ENCODE measurements around the gene FIBP. TPM values are rescaled to one million over a fixed set of nuclear protein-coding genes. Genes with fewer than 3 reads are reported as not detected.
A peak's percentile ranks its signal among the peaks of the same experiment; 100 is the strongest.

Gene FIBP
- total and polyA plus RNA-seq, 2 of the 4 experiments (the other 2 are of a cell fraction): 141 to 182 TPM

DNA sequence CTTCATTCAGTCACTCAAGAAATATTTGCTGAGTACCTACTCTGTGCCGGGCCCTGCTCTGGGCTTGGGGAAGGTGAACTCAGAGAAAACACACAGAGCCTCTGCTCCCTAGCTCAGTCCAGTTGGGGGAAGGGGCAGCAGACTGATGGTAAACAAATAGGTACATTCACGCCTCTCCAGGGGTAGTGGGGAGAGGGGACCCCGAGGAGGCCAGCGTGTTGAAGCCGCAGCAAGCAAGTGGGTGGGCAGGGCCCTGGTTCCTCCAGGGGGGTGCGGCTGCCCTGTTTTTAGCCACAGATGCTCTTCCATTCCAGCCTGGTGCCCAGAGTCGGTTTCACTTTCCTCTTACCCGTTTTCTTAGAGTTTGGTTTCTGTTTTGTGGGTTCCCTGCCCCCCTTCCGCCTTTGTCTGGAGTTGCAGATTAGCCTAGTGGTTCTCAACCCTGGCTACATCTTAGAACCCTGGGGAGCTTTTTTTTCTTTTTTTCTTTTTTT lies 39.7 kb upstream of the FIBP start:
- WGBS, 2 experiments (ENCODE audit: extremely low coverage in 2 of 2, insufficient read length in 1 of 2): 63% methylated on average over 4 of the region's 9 CpGs; no CpG with 5 or more reads in 1 of the 2 experiments
- no peak overlapping the region for H2BK120ac ChIP-seq (ENCODE audit: low read depth, low read length)
- H3K4ac ChIP-seq (ENCODE audit: low read depth, low read length): no peak overlapping the region; the same call in 1 of the 2 replicates
- ATAC-seq (ENCODE audit: low read depth): peak; percentile 33
- no peak overlapping the region for H2BK5ac ChIP-seq (ENCODE audit: low read depth, low read length, poor library complexity, severe bottlenecking)
- H3K4me3 ChIP-seq (ENCODE audit: insufficient read depth, low read depth, low read length): no peak overlapping the region
- H2BK20ac ChIP-seq (ENCODE audit: low read depth, low read length): no peak overlapping the region
- peak overlapping the region in 1 of 2 experiments; percentile 12; a peak in 2 of 4 replicates for H4K8ac ChIP-seq (ENCODE audit: low read depth in 2 of 2, low read length in 2 of 2)
- H2AFZ ChIP-seq (replicated peaks; ENCODE audit: low read length, poor library complexity): peak overlapping the region; percentile 48
- peak overlapping the region; percentile 63; the same call in 1 of the 2 replicates for H3K23ac ChIP-seq (ENCODE audit: low read depth, low read length)
- H3K14ac ChIP-seq (replicated peaks; ENCODE audit: low read depth, low read length): no peak overlapping the region
- H3K36me3 ChIP-seq (ENCODE audit: control insufficient read depth, insufficient read depth, low read length): peaks cover 11% of the 10 kb centered on the region
- in situ Hi-C loops (cut with MboI; ENCODE audit: low sequenced_read_pairs) (no loop called here), intact Hi-C loops (cut with micrococcal nuclease) (no loop called here), dilution Hi-C loops (cut with HindIII; ENCODE audit: low sequenced_read_pairs, unreplicated experiment) (no loop called here)
- H3K4me2 ChIP-seq (ENCODE audit: low read depth, low read length): peak overlapping the region; percentile 23; the same call in 1 of the 2 replicates
- H3K9me1 ChIP-seq (ENCODE audit: insufficient read depth, low read length): no peaks in the 10 kb centered on the region; the same call in 1 of the 2 replicates
- no peak for DNase-seq
- H2AK5ac ChIP-seq (ENCODE audit: low read depth, low read length): no peak overlapping the region
- no peaks in the 10 kb centered on the region for H4K20me1 ChIP-seq (ENCODE audit: insufficient read depth, low read length)
- no peak overlapping the region; the same call in 1 of the 2 replicates for H3K9ac ChIP-seq (ENCODE audit: low read depth, low read length)
- no peak overlapping the region for H3K56ac ChIP-seq (ENCODE audit: extremely low read depth, insufficient read depth, low read length)
- H3K4me1 ChIP-seq (ENCODE audit: control insufficient read depth, insufficient read depth, low read length): no peaks in the 10 kb centered on the region; the same call in 1 of the 2 replicates
- no peak overlapping the region; the same call in 2 of the 3 replicates for H2BK15ac ChIP-seq (ENCODE audit: low read depth, low read length)
- H4K5ac ChIP-seq (ENCODE audit: low read depth, low read length): peak overlapping the region; percentile 46
- BruUV-seq (replicated peaks): no TSS peak
- no peak overlapping the region for H3K27ac ChIP-seq (ENCODE audit: insufficient read depth, low read length)
- peaks cover 4 to 18% of the 10 kb centered on the region in 2 experiments; a peak in 3 of 4 replicates for H3K79me1 ChIP-seq (ENCODE audit: low read depth in 1 of 2, low read length in 2 of 2)
- POLR2A ChIA-PET (ENCODE audit: unreplicated experiment): interaction anchor here (0.6 kb wide), 1 partner anchor 8 kb away, joined by 3 read pairs; no protein-coding TSS in a partner anchor
- no peak overlapping the region for H3K18ac ChIP-seq (ENCODE audit: low read depth, low read length)
- TF ChIP-seq, protein P1, sequence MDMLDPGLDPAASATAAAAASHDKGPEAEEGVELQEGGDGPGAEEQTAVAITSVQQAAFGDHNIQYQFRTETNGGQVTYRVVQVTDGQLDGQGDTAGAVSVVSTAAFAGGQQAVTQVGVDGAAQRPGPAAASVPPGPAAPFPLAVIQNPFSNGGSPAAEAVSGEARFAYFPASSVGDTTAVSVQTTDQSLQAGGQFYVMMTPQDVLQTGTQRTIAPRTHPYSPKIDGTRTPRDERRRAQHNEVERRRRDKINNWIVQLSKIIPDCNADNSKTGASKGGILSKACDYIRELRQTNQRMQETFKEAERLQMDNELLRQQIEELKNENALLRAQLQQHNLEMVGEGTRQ (IDR thresholded peaks at IDR 0.05; ENCODE audit: low read depth, low read length): no peak
- TF ChIP-seq CEBPB (IDR thresholded peaks at IDR 0.05; ENCODE audit: low read depth, low read length): no peak
- no peak for TF ChIP-seq FOS (IDR thresholded peaks at IDR 0.05; ENCODE audit: low read depth, low read length)
- TF ChIP-seq RAD21 (IDR thresholded peaks at IDR 0.05; ENCODE audit: low read length): no peak
- TF ChIP-seq POLR2A (IDR thresholded peaks at IDR 0.05; ENCODE audit: low read depth, low read length): no peak
- TF ChIP-seq CHD1 (IDR thresholded peaks at IDR 0.05; ENCODE audit: low read depth, low read length): no peak
- no peak for TF ChIP-seq NFE2L2 (IDR thresholded peaks at IDR 0.05; ENCODE audit: low read depth, low read length)
- no peak for TF ChIP-seq MAFK (IDR thresholded peaks at IDR 0.05; ENCODE audit: low read depth, low read length)
- no peak for TF ChIP-seq MXI1 (IDR thresholded peaks at IDR 0.05; ENCODE audit: borderline replicate concordance, low read depth, low read length)
- no peak for TF ChIP-seq CTCF (conservative IDR thresholded peaks at IDR 0.05; ENCODE audit: low read depth, low read length)
- no peak overlapping the region for H4K91ac ChIP-seq (ENCODE audit: insufficient read depth, low read depth, low read length)
- H3K9me3 ChIP-seq (ENCODE audit: control insufficient read depth, insufficient read depth, low read length): no peaks in the 10 kb centered on the region
- no peaks in the 10 kb centered on the region for H3K27me3 ChIP-seq (ENCODE audit: control insufficient read depth, insufficient read depth, low read length)
- peak overlapping the region; percentile 63 for H2AK9ac ChIP-seq (replicated peaks; ENCODE audit: low read depth, low read length, poor library complexity)
- CTCF ChIA-PET: no interaction called here
